Osteocyte (in vitro differentiated cells): ENCODE data around the gene CTLA4. TPM values are rescaled to one million over a fixed set of nuclear protein-coding genes. Genes with fewer than 3 reads are reported as not detected.

ENCODE experiments used
- DNase-seq: peaks from one replicate; pipeline ENCODE4 v3.0.0; 2021; ENCODE audit warnings: mixed read lengths; ENCODE audit not compliant: unreplicated experiment; ENCODE audit errors: extremely low spot score
- H3K27ac Mint-ChIP-seq: one replicate; pipeline ENCODE4 v1.8.0; 2021; ENCODE audit warnings: mild to moderate bottlenecking, mixed read lengths; ENCODE audit not compliant: unreplicated experiment
- H3K27me3 Mint-ChIP-seq: one replicate; pipeline ENCODE4 v1.8.0; 2021; ENCODE audit warnings: mixed read lengths; ENCODE audit not compliant: unreplicated experiment
- H3K36me3 Mint-ChIP-seq: one replicate; pipeline ENCODE4 v1.8.0; 2021; ENCODE audit warnings: mixed read lengths; ENCODE audit not compliant: unreplicated experiment
- H3K4me1 Mint-ChIP-seq: one replicate; pipeline ENCODE4 v1.8.0; 2021; ENCODE audit warnings: mixed read lengths; ENCODE audit not compliant: unreplicated experiment
- H3K4me3 Mint-ChIP-seq: one replicate; pipeline ENCODE4 v1.8.0; 2021; ENCODE audit warnings: mild to moderate bottlenecking, moderate library complexity, mixed read lengths; ENCODE audit not compliant: unreplicated experiment
- H3K9me3 Mint-ChIP-seq: one replicate; pipeline ENCODE4 v1.8.0; 2021; ENCODE audit warnings: mixed read lengths; ENCODE audit not compliant: unreplicated experiment
- CTCF ChIP-seq: fragments of 200-600 bp; sonication (generic); IDR thresholded peaks from 2 replicates; pipeline ENCODE4 v1.5.0; 2021; ENCODE audit warnings: antibody characterized with exemption, mild to moderate bottlenecking, moderate library complexity
- total RNA-seq: library from RNA; stranded (reverse); gene quantifications from 2 replicates; pipeline ENCODE4 v1.2.1, GENCODE V29; 2021

The CTLA4 gene
- total RNA-seq, 1 donor from 2014 or later = not detected

GRCh38 chr2:203893401-203893800 is 25.8 kb downstream of the CTLA4 start:
- Mint-ChIP-seq H3K9me3 (peaks cover 8% of the 10 kb centered on the region), H3K27ac (no peak overlapping the region), H3K36me3 (no peaks in the 10 kb centered on the region), H3K27me3 (peaks cover 8% of the 10 kb centered on the region), H3K4me3 (no peak overlapping the region), H3K4me1 (peaks cover 6% of the 10 kb centered on the region)
- no peak for DNase-seq
- no peak for TF ChIP-seq CTCF

GRCh38 chr2:203893840-203894239 is 26.3 kb downstream of the CTLA4 start:
- no peak for DNase-seq
- no peak overlapping the region for H3K4me3 Mint-ChIP-seq
- peaks cover 8% of the 10 kb centered on the region for H3K9me3 Mint-ChIP-seq
- TF ChIP-seq CTCF = no peak
- peaks cover 10% of the 10 kb centered on the region for H3K27me3 Mint-ChIP-seq
- no peaks in the 10 kb centered on the region for H3K36me3 Mint-ChIP-seq
- H3K27ac Mint-ChIP-seq = no peak overlapping the region
- H3K4me1 Mint-ChIP-seq = peaks cover 6% of the 10 kb centered on the region

GRCh38 chr2:203894262-203894661 is 26.7 kb downstream of the CTLA4 start:
- Mint-ChIP-seq H3K9me3 (peaks cover 8% of the 10 kb centered on the region), H3K4me3 (no peak overlapping the region), H3K4me1 (peaks cover 6% of the 10 kb centered on the region), H3K27me3 (peaks cover 12% of the 10 kb centered on the region), H3K36me3 (no peaks in the 10 kb centered on the region), H3K27ac (no peak overlapping the region)
- no peak for TF ChIP-seq CTCF
- DNase-seq = no peak

GRCh38 chr2:203897544-203897943 is 30.0 kb downstream of the CTLA4 start:
- no peaks in the 10 kb centered on the region for H3K36me3 Mint-ChIP-seq
- H3K4me3 Mint-ChIP-seq = no peak overlapping the region
- no peak for DNase-seq
- H3K27ac Mint-ChIP-seq = no peak overlapping the region
- TF ChIP-seq CTCF = no peak
- H3K9me3 Mint-ChIP-seq = peaks cover 9% of the 10 kb centered on the region
- H3K27me3 Mint-ChIP-seq = peaks cover 12% of the 10 kb centered on the region
- no peaks in the 10 kb centered on the region for H3K4me1 Mint-ChIP-seq

- H3K27ac Mint-ChIP-seq = no peak overlapping the region
- H3K4me1 Mint-ChIP-seq = no peaks in the 10 kb centered on the region
- no peak overlapping the region for H3K4me3 Mint-ChIP-seq
- H3K27me3 Mint-ChIP-seq = peaks cover 12% of the 10 kb centered on the region
- H3K9me3 Mint-ChIP-seq = peaks cover 10% of the 10 kb centered on the region
- no peaks in the 10 kb centered on the region for H3K36me3 Mint-ChIP-seq
- no peak for DNase-seq
- TF ChIP-seq CTCF = no peak
Measured at GRCh38 chr2:203898657-203899056, 31.1 kb downstream of the CTLA4 start.
